GM23338 (cell line): ENCODE data around the gene ALDH7A1. TPM values are rescaled to one million over a fixed set of nuclear protein-coding genes. Genes with fewer than 3 reads are reported as not detected.

Experiments
- ATAC-seq: fragments of 200-7000 bp; cut with Tn5 transposase; 3 replicates; pipeline ENCODE4 v1.9.1; 2020
- DNase-seq: peaks from one replicate; pipeline ENCODE4 v3.0.0-alpha.2; 2015; ENCODE audit warnings: low spot score
- H2AFZ ChIP-seq: fragments of 200-600 bp; sonication (generic); 2 replicates; pipeline ENCODE4 v1.8.0; 2016; ENCODE audit warnings: antibody characterized with exemption, mild to moderate bottlenecking, moderate library complexity
- H3F3A ChIP-seq: fragments of 200-600 bp; sonication (generic); replicated peaks from 2 replicates; pipeline ENCODE4 v1.8.0; 2017; ENCODE audit warnings: antibody characterized with exemption, mixed run types, low read depth
- H3K27ac ChIP-seq: fragments of 200-600 bp; sonication (generic); 2 replicates; pipeline ENCODE4 v1.6.1; 2016; ENCODE audit warnings: low read depth
- H3K27me3 ChIP-seq: fragments of 200-600 bp; sonication (generic); 2 replicates; pipeline ENCODE4 v1.8.0; 2016; ENCODE audit warnings: mild to moderate bottlenecking, mixed run types, moderate library complexity; ENCODE audit not compliant: insufficient read depth
- H3K36me3 ChIP-seq: fragments of 200-600 bp; sonication (generic); 2 replicates; pipeline ENCODE4 v1.8.0; 2016; ENCODE audit warnings: mild to moderate bottlenecking; ENCODE audit not compliant: insufficient read depth
- H3K4me1 ChIP-seq: fragments of 200-600 bp; sonication (generic); 2 replicates; pipeline ENCODE4 v1.8.0; 2016; ENCODE audit warnings: mild to moderate bottlenecking, moderate library complexity; ENCODE audit not compliant: insufficient read depth
- H3K4me2 ChIP-seq: fragments of 200-600 bp; sonication (generic); 2 replicates; pipeline ENCODE4 v1.7.1; 2017; ENCODE audit warnings: mixed run types
- H3K4me3 ChIP-seq: fragments of 200-600 bp; sonication (generic); 2 replicates; pipeline ENCODE4 v1.6.1; 2016; ENCODE audit warnings: mixed run types
- H3K79me2 ChIP-seq: fragments of 200-600 bp; sonication (generic); replicated peaks from 2 replicates; pipeline ENCODE4 v1.8.0; 2017; ENCODE audit warnings: mild to moderate bottlenecking; ENCODE audit not compliant: insufficient read depth
- H3K9me2 ChIP-seq: fragments of 200-600 bp; sonication (generic); 2 replicates; pipeline ENCODE4 v1.8.0; 2017; ENCODE audit not compliant: insufficient read depth
- H4K20me1 ChIP-seq: fragments of 200-600 bp; sonication (generic); replicated peaks from 2 replicates; pipeline ENCODE4 v1.8.0; 2017; ENCODE audit warnings: mild to moderate bottlenecking; ENCODE audit not compliant: insufficient read depth
- H3K27ac Mint-ChIP-seq: 2 replicates; pipeline ENCODE4 v1.8.0; 2020; ENCODE audit warnings: inconsistent platforms, mild to moderate bottlenecking, moderate library complexity, mixed read lengths
- H3K27me3 Mint-ChIP-seq: 3 replicates; pipeline ENCODE4 v1.8.0; 2022; ENCODE audit warnings: low read depth, mild to moderate bottlenecking, moderate library complexity, mixed read lengths, inconsistent platforms; ENCODE audit not compliant: insufficient read depth, poor library complexity
- H3K36me3 Mint-ChIP-seq: 3 replicates; pipeline ENCODE4 v1.8.0; 2021; ENCODE audit warnings: low read depth, mild to moderate bottlenecking, inconsistent platforms, moderate library complexity, mixed read lengths
- H3K4me1 Mint-ChIP-seq: 3 replicates; pipeline ENCODE4 v1.8.0; 2020; ENCODE audit warnings: mild to moderate bottlenecking, inconsistent platforms, mixed read lengths
- H3K4me3 Mint-ChIP-seq: 3 replicates; pipeline ENCODE4 v1.8.0; 2021; ENCODE audit warnings: moderate library complexity, mild to moderate bottlenecking, inconsistent platforms, mixed read lengths
- H3K9me3 Mint-ChIP-seq: 3 replicates; pipeline ENCODE4 v1.8.0; 2020; ENCODE audit warnings: moderate library complexity, mild to moderate bottlenecking, inconsistent platforms, mixed read lengths
- CREB1 ChIP-seq: fragments of 250-450 bp; sonication (Bioruptor Pico); IDR thresholded peaks from 2 replicates; pipeline ENCODE4 v1.5.0; 2020; ENCODE audit warnings: low read depth, mild to moderate bottlenecking, moderate library complexity
- EZH2 ChIP-seq: fragments of 200-600 bp; sonication (generic); IDR thresholded peaks from one replicate; pipeline ENCODE4 v1.8.0; 2017; ENCODE audit warnings: antibody characterized with exemption, mild to moderate bottlenecking, low read depth; ENCODE audit not compliant: unreplicated experiment
- EZH2phosphoT487 ChIP-seq: fragments of 200-600 bp; sonication (generic); IDR thresholded peaks from one replicate; pipeline ENCODE4 v1.8.1; 2018; ENCODE audit warnings: antibody characterized with exemption; ENCODE audit not compliant: unreplicated experiment
- JUNB ChIP-seq: IDR thresholded peaks from one replicate; pipeline ENCODE4 v1.6.1; 2016; ENCODE audit warnings: antibody characterized with exemption; ENCODE audit not compliant: unreplicated experiment
- NANOG ChIP-seq: IDR thresholded peaks from 2 replicates; pipeline ENCODE4 v1.6.1; 2016; ENCODE audit warnings: antibody characterized with exemption, borderline replicate concordance
- POLR2AphosphoS5 ChIP-seq: IDR thresholded peaks from 2 replicates; pipeline ENCODE4 v1.6.1; 2016; ENCODE audit warnings: antibody characterized with exemption, low read depth
- STAT1 ChIP-seq: IDR thresholded peaks from one replicate; pipeline ENCODE4 v1.6.1; 2016; ENCODE audit warnings: antibody characterized with exemption; ENCODE audit not compliant: unreplicated experiment
- ZNF114 ChIP-seq: fragments of 250-450 bp; sonication (Bioruptor Pico); IDR thresholded peaks from 2 replicates; pipeline ENCODE4 v1.5.0; 2020; ENCODE audit warnings: mild to moderate bottlenecking, moderate library complexity
- ZNF331 ChIP-seq: fragments of 250-450 bp; sonication (Bioruptor Pico); IDR thresholded peaks from 2 replicates; pipeline ENCODE4 v1.5.0; 2020; ENCODE audit warnings: low read depth, mild to moderate bottlenecking, moderate library complexity
- polyA plus RNA-seq: library from polyadenylated mRNA; unstranded; fragments of >200 nt; fragmentation: Nextera tagmentation; extraction: Ambion mirVana; gene quantifications from 2 replicates; pipeline ENCODE4 v1.2.1, GENCODE V29; 2016
- total RNA-seq: library from RNA; depleted of rRNA; stranded (reverse); fragments of >200 nt; shearing (Covaris generic); gene quantifications from 2 replicates; pipeline ENCODE4 v1.2.3, GENCODE V29; 2014
- TF ChIP-seq, protein P1 (sequence below): IDR thresholded peaks from 2 replicates; pipeline ENCODE4 v1.6.1; 2016; ENCODE audit warnings: antibody characterized with exemption
- TF ChIP-seq, protein P2 (sequence below), 2 experiments: fragments of 200-600 bp in 1 of 2; sonication (generic) in 1 of 2; conservative IDR thresholded peaks; 2 replicates each; pipeline versions ENCODE4 v1.5.1 to v1.6.1; 2016 to 2017; ENCODE audit warnings: antibody characterized with exemption in 2 of 2, low read depth in 2 of 2, mild to moderate bottlenecking in 2 of 2, moderate library complexity in 1 of 2

Gene ALDH7A1
- total and polyA plus RNA-seq, 2 experiments from 2014 or later = 122 to 198 TPM

DNA sequence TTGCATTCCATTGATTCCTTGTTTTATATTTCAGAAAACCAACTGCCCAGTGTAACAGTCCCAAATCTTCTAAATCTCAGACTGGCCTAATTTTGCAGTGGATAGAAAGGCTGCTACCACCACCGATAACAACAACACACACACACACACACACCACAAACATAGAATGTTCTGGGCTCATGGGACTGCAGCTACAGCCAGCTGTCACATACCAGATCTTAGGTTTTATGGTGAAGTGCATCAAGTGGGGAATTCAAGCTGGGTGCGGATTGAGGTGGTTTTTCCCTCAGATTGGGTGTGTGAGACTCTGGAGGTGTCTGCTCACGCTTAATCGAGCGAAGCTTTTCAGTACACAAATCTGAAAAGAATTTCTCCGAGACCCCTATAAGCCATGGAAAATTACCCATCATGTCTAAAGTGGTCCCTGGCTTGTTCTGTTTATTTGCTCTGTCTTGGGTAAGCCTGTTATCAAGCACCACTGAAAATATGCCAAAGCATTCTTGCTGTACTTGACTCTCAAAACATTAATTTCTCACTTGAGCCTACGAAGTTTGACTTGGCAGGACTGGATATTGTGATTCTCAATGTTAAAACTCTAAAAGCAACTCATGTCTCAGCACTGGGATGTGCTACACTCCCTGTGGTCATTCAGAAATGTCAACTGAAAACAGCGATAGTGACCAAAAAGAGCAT lies 71.1 kb downstream of the ALDH7A1 start (continued):
- TF ChIP-seq ZNF114 (CRISPR knock-in tag) (no peak), STAT1 (no peak), POLR2AphosphoS5 (no peak), EZH2phosphoT487 (no peak), NANOG (no peak), CREB1 (CRISPR knock-in tag) (no peak), JUNB (no peak), EZH2 (no peak)
- TF ChIP-seq, protein P1, sequence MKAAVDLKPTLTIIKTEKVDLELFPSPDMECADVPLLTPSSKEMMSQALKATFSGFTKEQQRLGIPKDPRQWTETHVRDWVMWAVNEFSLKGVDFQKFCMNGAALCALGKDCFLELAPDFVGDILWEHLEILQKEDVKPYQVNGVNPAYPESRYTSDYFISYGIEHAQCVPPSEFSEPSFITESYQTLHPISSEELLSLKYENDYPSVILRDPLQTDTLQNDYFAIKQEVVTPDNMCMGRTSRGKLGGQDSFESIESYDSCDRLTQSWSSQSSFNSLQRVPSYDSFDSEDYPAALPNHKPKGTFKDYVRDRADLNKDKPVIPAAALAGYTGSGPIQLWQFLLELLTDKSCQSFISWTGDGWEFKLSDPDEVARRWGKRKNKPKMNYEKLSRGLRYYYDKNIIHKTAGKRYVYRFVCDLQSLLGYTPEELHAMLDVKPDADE = no peak
- TF ChIP-seq, protein P2, sequence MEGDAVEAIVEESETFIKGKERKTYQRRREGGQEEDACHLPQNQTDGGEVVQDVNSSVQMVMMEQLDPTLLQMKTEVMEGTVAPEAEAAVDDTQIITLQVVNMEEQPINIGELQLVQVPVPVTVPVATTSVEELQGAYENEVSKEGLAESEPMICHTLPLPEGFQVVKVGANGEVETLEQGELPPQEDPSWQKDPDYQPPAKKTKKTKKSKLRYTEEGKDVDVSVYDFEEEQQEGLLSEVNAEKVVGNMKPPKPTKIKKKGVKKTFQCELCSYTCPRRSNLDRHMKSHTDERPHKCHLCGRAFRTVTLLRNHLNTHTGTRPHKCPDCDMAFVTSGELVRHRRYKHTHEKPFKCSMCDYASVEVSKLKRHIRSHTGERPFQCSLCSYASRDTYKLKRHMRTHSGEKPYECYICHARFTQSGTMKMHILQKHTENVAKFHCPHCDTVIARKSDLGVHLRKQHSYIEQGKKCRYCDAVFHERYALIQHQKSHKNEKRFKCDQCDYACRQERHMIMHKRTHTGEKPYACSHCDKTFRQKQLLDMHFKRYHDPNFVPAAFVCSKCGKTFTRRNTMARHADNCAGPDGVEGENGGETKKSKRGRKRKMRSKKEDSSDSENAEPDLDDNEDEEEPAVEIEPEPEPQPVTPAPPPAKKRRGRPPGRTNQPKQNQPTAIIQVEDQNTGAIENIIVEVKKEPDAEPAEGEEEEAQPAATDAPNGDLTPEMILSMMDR (conservative IDR thresholded peaks at IDR 0.05; ENCODE audit: low read depth in 2 of 2) = no peak

DNA sequence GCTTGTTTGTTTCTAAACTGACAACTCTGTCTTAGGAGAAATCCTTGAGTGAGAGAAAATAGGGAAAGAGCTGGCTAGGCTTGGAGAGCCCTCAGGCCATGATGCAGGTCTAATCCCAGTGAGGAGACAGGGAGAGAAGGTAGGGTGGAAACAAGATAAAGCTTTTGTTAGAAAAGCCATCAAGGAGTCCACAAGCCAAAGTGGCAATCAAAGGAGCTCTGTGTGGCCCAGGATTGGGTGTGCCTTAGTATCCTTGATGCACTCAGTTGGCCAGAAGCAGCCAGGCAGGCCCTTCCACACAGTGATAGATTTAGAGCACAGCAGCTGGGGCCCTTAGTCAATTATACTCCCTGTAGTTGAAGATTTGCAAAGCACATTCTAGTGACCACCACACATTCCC lies 73.9 kb downstream of the ALDH7A1 start:
- Mint-ChIP-seq H3K9me3 (peaks cover 4% of the 10 kb centered on the region; the same call in 2 of the 3 replicates), H3K27ac (no peak overlapping the region), H3K4me1 (peaks cover 4% of the 10 kb centered on the region), H3K36me3 (no peaks in the 10 kb centered on the region), H3K27me3 (peaks cover 5% of the 10 kb centered on the region), H3K4me3 (no peak overlapping the region)
- Histone ChIP-seq H3K4me2 (no peak overlapping the region), H3K36me3 (no peaks in the 10 kb centered on the region), H2AFZ (no peak overlapping the region), H3K27ac (no peak overlapping the region), H3K27me3 (no peaks in the 10 kb centered on the region), H4K20me1 (no peaks in the 10 kb centered on the region), H3K4me3 (no peak overlapping the region), H3K4me1 (peaks cover 7% of the 10 kb centered on the region), H3K79me2 (no peaks in the 10 kb centered on the region), H3F3A (no peaks in the 10 kb centered on the region), H3K9me2 (no peaks in the 10 kb centered on the region)
- ATAC-seq = no peak
- DNase-seq = no peak
- TF ChIP-seq, protein P2 (conservative IDR thresholded peaks at IDR 0.05; ENCODE audit: low read depth in 2 of 2) = no peak
- TF ChIP-seq JUNB = no peak
- no peak for TF ChIP-seq ZNF114 (CRISPR knock-in tag)
- no peak for TF ChIP-seq STAT1
- no peak for TF ChIP-seq EZH2phosphoT487
- no peak for TF ChIP-seq EZH2
- TF ChIP-seq POLR2AphosphoS5 = no peak
- TF ChIP-seq NANOG = no peak
- TF ChIP-seq ZNF331 (CRISPR knock-in tag) = no peak
- TF ChIP-seq CREB1 (CRISPR knock-in tag) = no peak
- TF ChIP-seq, protein P1 = no peak
